ENCODE measurements around the gene DIAPH3.

DNA sequence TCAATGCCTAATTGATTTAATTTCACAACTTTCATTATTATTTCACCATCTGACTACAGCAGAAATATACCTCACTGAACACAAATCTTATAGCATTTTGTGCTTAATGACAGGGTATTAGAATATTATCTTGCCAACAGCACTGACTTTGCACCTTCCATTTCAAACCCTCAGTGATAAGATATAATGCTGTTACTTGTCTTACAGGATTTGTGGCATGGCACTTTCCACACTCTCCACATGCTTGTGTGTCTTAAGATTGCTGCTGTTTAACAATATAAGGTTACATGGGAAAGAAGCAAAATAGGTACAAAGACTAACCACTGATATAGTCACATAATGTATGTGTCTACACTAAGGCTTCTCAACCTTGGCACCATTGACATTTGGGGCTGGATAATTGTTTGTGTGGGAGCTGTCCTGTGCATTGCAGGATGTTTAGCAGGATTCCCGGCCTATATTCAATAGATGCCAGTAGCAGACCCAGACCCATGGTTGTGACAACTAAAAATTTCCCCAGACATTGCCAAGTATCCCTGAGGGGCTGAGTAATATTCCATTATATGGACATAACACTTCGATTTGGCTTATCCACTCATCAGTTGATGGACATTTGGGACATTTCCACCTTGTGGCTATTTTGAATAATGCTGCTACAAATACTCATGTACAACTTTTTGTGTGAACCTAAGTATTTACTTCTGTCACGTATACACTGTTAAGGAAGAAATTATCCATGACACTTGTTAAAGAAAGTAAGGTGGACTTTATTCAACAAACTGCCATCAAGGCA lies 5.7 kb upstream of the DIAPH3 start:
- TF ChIP-seq CTCF (IDR thresholded peaks at IDR 0.05) (no peak), POLR2A (IDR thresholded peaks at IDR 0.05) (no peak)
